ENCODE results near the gene LTK. TPM values are rescaled to one million over a fixed set of nuclear protein-coding genes. Genes with fewer than 3 reads are reported as not detected.

LTK gene
- total RNA-seq, 1 experiment from 2014 or later, result 5.4 TPM

Other genes starting within 250 kb of the LTK start
- 31.0 and 36.1 TPM in 2 replicates for gene OIP5, start 181.2 kb downstream of the LTK start, total RNA-seq (2021)
- 205 and 221 TPM in 2 replicates for gene NUSAP1, start 180.9 kb downstream of the LTK start, total RNA-seq (2021)
- gene NDUFAF1, start 111.3 kb downstream of the LTK start, total RNA-seq (2021), result 16.7 and 18.8 TPM in 2 replicates
- 47.6 and 55.3 TPM in 2 replicates for gene RTF1, start 96.7 kb downstream of the LTK start, total RNA-seq (2021)
- 4.3 and 5.6 TPM in 2 replicates for gene ITPKA, start 20.0 kb downstream of the LTK start, total RNA-seq (2021)
- gene RPAP1, start 30.4 kb upstream of the LTK start, total RNA-seq (2021), result 68.7 and 69.8 TPM in 2 replicates
- gene TYRO3, start 45.4 kb upstream of the LTK start, total RNA-seq (2021), result 26.0 and 32.5 TPM in 2 replicates
- 42.1 and 49.3 TPM in 2 replicates for gene MGA, start 146.6 kb upstream of the LTK start, total RNA-seq (2021)